Measurements from ENCODE around the gene TCF12. TPM values are rescaled to one million over a fixed set of nuclear protein-coding genes. Genes with fewer than 3 reads are reported as not detected.
A peak's percentile ranks its signal among the peaks of the same experiment; 100 is the strongest.

The TCF12 gene
- total RNA-seq, 1 experiment from 2014 or later, result 102 TPM

DNA sequence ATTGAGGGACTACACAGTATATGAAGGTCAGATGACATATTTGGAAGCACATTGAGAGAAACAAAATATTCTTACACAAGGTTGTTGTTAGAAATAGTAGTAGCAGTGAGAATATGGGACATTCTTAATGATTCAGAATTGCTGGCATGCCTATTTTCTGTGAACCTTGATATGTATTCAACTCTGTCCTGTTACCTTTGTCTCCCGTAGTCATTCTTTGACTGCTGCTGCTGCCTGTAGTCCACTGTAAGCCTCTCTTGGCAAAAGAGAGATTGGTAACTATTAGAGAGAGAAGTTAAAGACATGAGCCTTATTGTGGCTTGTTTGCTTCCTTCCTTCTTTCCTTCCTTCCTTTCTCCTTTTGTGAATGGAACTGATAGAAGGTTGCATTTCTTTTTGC is 64.5 kb downstream of the TCF12 start:
- intact Hi-C loops (cut with micrococcal nuclease; ENCODE audit: unreplicated experiment), result no loop called here
- no peak overlapping the region for H3K27ac ChIP-seq (ENCODE audit: low read length)
- H3K9me3 ChIP-seq (ENCODE audit: control insufficient read depth, insufficient read depth, low read depth, low read length), result no peaks in the 10 kb centered on the region
- no peak overlapping the region for H3K4me3 ChIP-seq (ENCODE audit: low read depth in 2 of 2, low read length in 2 of 2)
- H3K27me3 ChIP-seq (ENCODE audit: control insufficient read depth, insufficient read depth, low read length), result no peaks in the 10 kb centered on the region
- CTCF ChIA-PET, result no interaction called here
- ATAC-seq (no peak), DNase-seq (ENCODE audit: low read depth, low spot score) (no peak)
- TF ChIP-seq SIN3A (IDR thresholded peaks at IDR 0.05; ENCODE audit: borderline replicate concordance, insufficient read depth, low read depth, low read length), result no peak
- TF ChIP-seq TCF7L2 (IDR thresholded peaks at IDR 0.05; ENCODE audit: low read depth, low read length), result no peak
- TF ChIP-seq, protein P1, sequence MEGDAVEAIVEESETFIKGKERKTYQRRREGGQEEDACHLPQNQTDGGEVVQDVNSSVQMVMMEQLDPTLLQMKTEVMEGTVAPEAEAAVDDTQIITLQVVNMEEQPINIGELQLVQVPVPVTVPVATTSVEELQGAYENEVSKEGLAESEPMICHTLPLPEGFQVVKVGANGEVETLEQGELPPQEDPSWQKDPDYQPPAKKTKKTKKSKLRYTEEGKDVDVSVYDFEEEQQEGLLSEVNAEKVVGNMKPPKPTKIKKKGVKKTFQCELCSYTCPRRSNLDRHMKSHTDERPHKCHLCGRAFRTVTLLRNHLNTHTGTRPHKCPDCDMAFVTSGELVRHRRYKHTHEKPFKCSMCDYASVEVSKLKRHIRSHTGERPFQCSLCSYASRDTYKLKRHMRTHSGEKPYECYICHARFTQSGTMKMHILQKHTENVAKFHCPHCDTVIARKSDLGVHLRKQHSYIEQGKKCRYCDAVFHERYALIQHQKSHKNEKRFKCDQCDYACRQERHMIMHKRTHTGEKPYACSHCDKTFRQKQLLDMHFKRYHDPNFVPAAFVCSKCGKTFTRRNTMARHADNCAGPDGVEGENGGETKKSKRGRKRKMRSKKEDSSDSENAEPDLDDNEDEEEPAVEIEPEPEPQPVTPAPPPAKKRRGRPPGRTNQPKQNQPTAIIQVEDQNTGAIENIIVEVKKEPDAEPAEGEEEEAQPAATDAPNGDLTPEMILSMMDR (IDR thresholded peaks at IDR 0.05), result no peak
- no peak for TF ChIP-seq POLR2AphosphoS5 (IDR thresholded peaks at IDR 0.05; ENCODE audit: low read depth, low read length)
- TF ChIP-seq, protein P2, sequence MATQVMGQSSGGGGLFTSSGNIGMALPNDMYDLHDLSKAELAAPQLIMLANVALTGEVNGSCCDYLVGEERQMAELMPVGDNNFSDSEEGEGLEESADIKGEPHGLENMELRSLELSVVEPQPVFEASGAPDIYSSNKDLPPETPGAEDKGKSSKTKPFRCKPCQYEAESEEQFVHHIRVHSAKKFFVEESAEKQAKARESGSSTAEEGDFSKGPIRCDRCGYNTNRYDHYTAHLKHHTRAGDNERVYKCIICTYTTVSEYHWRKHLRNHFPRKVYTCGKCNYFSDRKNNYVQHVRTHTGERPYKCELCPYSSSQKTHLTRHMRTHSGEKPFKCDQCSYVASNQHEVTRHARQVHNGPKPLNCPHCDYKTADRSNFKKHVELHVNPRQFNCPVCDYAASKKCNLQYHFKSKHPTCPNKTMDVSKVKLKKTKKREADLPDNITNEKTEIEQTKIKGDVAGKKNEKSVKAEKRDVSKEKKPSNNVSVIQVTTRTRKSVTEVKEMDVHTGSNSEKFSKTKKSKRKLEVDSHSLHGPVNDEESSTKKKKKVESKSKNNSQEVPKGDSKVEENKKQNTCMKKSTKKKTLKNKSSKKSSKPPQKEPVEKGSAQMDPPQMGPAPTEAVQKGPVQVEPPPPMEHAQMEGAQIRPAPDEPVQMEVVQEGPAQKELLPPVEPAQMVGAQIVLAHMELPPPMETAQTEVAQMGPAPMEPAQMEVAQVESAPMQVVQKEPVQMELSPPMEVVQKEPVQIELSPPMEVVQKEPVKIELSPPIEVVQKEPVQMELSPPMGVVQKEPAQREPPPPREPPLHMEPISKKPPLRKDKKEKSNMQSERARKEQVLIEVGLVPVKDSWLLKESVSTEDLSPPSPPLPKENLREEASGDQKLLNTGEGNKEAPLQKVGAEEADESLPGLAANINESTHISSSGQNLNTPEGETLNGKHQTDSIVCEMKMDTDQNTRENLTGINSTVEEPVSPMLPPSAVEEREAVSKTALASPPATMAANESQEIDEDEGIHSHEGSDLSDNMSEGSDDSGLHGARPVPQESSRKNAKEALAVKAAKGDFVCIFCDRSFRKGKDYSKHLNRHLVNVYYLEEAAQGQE (IDR thresholded peaks at IDR 0.05; ENCODE audit: insufficient read depth in 1 of 2, low read depth in 2 of 2, low read length in 1 of 2), result no peak
- peaks cover 53% of the 10 kb centered on the region for H3K4me1 ChIP-seq (ENCODE audit: control insufficient read depth, insufficient read depth, low read length)
- H3K36me3 ChIP-seq (ENCODE audit: control insufficient read depth, insufficient read depth, low read length), result no peaks in the 10 kb centered on the region
- in situ Hi-C loops (cut with HindIII; ENCODE audit: low pct_unique_long_range_greater_than_20kb, low sequenced_read_pairs), result no loop called here
- POLR2A ChIA-PET, result no interaction called here
- BruUV-seq (replicated peaks), result no TSS peak

DNA sequence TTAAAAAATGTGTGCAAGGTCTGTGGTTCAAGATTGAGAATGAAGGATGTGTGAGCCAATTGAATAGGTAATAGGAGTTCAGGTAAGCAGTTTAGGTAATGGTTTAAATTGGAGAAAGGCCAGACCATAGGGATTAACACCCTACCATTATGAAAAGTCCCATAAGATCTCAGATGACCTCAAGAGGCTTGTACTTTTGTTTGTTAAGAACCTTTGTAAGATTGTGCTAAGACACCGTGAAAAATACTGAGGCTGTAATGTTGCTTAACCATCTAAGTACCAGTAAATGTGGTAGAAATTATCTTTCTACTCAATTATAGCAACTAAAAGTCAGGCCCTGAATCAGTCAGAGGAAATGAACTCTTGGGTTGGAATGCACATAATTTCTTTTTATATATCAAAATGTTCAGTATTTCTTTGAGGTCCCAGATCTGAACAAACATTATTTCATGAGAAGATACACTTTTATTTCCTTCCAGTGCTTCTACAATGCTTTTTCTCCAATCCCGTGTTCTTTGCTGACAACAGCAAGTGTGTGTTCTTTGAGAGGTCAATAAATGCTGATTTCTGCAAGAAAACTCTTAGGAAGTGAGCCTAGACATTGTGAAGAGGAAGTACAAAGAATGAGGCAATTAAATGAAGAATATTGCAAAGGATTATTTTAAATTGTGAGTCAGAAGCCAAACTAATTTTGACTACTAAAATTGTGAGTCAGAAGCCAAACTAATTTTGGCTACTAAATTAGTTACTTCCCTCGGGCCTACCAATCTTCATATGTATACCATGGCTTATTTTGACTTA is 66.4 kb downstream of the TCF12 start:
- TF ChIP-seq POLR2AphosphoS5 (IDR thresholded peaks at IDR 0.05; ENCODE audit: low read depth, low read length) (no peak), SIN3A (IDR thresholded peaks at IDR 0.05; ENCODE audit: borderline replicate concordance, insufficient read depth, low read depth, low read length) (no peak), TCF7L2 (IDR thresholded peaks at IDR 0.05; ENCODE audit: low read depth, low read length) (no peak)
- TF ChIP-seq, protein P2 (IDR thresholded peaks at IDR 0.05; ENCODE audit: insufficient read depth in 1 of 2, low read depth in 2 of 2, low read length in 1 of 2), result no peak
- TF ChIP-seq, protein P1 (IDR thresholded peaks at IDR 0.05), result no peak
- TSS peak; percentile 25 for BruUV-seq (replicated peaks)
- DNase-seq (ENCODE audit: low read depth, low spot score) (no peak), ATAC-seq (no peak)
- Histone ChIP-seq H3K27ac (ENCODE audit: low read length) (peak overlapping the region; percentile 19; the same call in 1 of the 2 replicates), H3K27me3 (ENCODE audit: control insufficient read depth, insufficient read depth, low read length) (no peaks in the 10 kb centered on the region), H3K36me3 (ENCODE audit: control insufficient read depth, insufficient read depth, low read length) (no peaks in the 10 kb centered on the region), H3K4me1 (ENCODE audit: control insufficient read depth, insufficient read depth, low read length) (peaks cover 47% of the 10 kb centered on the region), H3K4me3 (ENCODE audit: low read depth in 2 of 2, low read length in 2 of 2) (no peak overlapping the region), H3K9me3 (ENCODE audit: control insufficient read depth, insufficient read depth, low read depth, low read length) (no peaks in the 10 kb centered on the region)
- CTCF ChIA-PET, result no interaction called here
- intact Hi-C loops (cut with micrococcal nuclease; ENCODE audit: unreplicated experiment) (no loop called here), in situ Hi-C loops (cut with HindIII; ENCODE audit: low pct_unique_long_range_greater_than_20kb, low sequenced_read_pairs) (no loop called here)
- POLR2A ChIA-PET, result interaction anchor here (0.7 kb wide), 1 partner anchor 41 kb away, joined by 4 read pairs; no protein-coding TSS in a partner anchor
